ENCODE data around the gene PTDSS2. TPM values are rescaled to one million over a fixed set of nuclear protein-coding genes. Genes with fewer than 3 reads are reported as not detected.

PTDSS2 gene
- total RNA-seq, 1 donor from 2014 or later, result 81.1 TPM

DNA sequence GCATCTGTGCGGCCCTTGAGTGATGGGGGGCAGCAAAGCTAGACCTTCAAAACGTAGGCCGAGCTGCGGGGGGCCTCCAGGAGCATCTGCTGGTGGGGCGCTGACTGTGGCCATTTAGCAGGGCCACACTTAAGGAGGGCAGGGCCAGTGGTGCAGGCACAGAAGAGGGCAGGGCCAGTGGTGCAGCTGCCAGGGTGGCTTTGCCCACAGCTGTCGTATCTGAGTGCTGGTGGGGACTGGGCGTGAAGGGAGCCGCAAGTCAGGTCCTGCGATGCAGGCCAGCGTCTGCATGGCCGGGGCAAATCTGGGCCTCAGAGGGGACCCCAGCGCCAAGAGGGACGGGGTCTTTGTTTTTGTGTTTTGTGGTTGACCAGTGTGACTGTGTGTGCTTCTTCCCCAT is 29.2 kb downstream of the PTDSS2 start:
- no peaks in the 10 kb centered on the region for H3K27me3 ChIP-seq (ENCODE audit: control insufficient read depth, insufficient read depth, low read length)
- H3K36me3 ChIP-seq (ENCODE audit: control insufficient read depth, insufficient read depth, low read length), result no peaks in the 10 kb centered on the region
- no peak overlapping the region for H3K4me3 ChIP-seq (ENCODE audit: low read depth, low read length)
- TF ChIP-seq, protein P1, sequence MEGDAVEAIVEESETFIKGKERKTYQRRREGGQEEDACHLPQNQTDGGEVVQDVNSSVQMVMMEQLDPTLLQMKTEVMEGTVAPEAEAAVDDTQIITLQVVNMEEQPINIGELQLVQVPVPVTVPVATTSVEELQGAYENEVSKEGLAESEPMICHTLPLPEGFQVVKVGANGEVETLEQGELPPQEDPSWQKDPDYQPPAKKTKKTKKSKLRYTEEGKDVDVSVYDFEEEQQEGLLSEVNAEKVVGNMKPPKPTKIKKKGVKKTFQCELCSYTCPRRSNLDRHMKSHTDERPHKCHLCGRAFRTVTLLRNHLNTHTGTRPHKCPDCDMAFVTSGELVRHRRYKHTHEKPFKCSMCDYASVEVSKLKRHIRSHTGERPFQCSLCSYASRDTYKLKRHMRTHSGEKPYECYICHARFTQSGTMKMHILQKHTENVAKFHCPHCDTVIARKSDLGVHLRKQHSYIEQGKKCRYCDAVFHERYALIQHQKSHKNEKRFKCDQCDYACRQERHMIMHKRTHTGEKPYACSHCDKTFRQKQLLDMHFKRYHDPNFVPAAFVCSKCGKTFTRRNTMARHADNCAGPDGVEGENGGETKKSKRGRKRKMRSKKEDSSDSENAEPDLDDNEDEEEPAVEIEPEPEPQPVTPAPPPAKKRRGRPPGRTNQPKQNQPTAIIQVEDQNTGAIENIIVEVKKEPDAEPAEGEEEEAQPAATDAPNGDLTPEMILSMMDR (IDR thresholded peaks at IDR 0.05; ENCODE audit: insufficient read depth, low read length, poor library complexity, severe bottlenecking), result no peak
- no peak for DNase-seq (ENCODE audit: low read depth)

- no peak for DNase-seq (ENCODE audit: low read depth)
- Histone ChIP-seq H3K4me3 (ENCODE audit: low read depth, low read length) (no peak overlapping the region), H3K36me3 (ENCODE audit: control insufficient read depth, insufficient read depth, low read length) (no peaks in the 10 kb centered on the region), H3K27me3 (ENCODE audit: control insufficient read depth, insufficient read depth, low read length) (no peaks in the 10 kb centered on the region)
- TF ChIP-seq, protein P1 (IDR thresholded peaks at IDR 0.05; ENCODE audit: insufficient read depth, low read length, poor library complexity, severe bottlenecking), result no peak
Measured at GRCh38 chr11:484616-485015, 34.5 kb downstream of the PTDSS2 start.

GRCh38 chr11:486189-486588 is 36.1 kb downstream of the PTDSS2 start:
- no peak for DNase-seq (ENCODE audit: low read depth)
- Histone ChIP-seq H3K4me3 (ENCODE audit: low read depth, low read length) (no peak overlapping the region), H3K27me3 (ENCODE audit: control insufficient read depth, insufficient read depth, low read length) (no peaks in the 10 kb centered on the region), H3K36me3 (ENCODE audit: control insufficient read depth, insufficient read depth, low read length) (no peaks in the 10 kb centered on the region)
- TF ChIP-seq, protein P1 (IDR thresholded peaks at IDR 0.05; ENCODE audit: insufficient read depth, low read length, poor library complexity, severe bottlenecking), result no peak

DNA sequence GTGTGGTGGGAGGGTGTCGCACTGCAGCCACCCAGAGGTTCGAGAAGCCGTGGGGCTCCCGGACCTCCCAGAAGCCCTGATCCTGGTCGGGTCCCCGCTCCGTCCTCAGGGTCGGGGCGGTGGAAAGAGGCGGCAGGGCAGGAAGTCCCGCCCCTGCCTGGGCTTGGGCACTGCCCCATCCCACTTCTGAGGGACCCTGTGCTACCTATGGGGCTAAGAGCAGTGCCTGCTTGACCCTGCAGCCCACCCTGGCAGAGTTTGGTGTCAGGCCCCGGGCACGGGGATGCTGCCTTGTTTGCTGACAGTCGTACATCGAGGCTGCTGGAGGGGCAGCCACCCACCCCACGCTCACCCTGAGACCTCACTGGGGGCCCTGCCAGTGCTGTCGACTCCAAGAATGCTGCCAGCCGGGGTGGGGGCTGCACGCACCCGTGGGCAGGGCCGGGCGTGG is 37.5 kb downstream of the PTDSS2 start:
- TF ChIP-seq, protein P1 (IDR thresholded peaks at IDR 0.05; ENCODE audit: insufficient read depth, low read length, poor library complexity, severe bottlenecking), result no peak
- Histone ChIP-seq H3K27me3 (ENCODE audit: control insufficient read depth, insufficient read depth, low read length) (no peaks in the 10 kb centered on the region), H3K4me3 (ENCODE audit: low read depth, low read length) (no peak overlapping the region), H3K36me3 (ENCODE audit: control insufficient read depth, insufficient read depth, low read length) (no peaks in the 10 kb centered on the region)
- DNase-seq (ENCODE audit: low read depth), result no peak

DNA sequence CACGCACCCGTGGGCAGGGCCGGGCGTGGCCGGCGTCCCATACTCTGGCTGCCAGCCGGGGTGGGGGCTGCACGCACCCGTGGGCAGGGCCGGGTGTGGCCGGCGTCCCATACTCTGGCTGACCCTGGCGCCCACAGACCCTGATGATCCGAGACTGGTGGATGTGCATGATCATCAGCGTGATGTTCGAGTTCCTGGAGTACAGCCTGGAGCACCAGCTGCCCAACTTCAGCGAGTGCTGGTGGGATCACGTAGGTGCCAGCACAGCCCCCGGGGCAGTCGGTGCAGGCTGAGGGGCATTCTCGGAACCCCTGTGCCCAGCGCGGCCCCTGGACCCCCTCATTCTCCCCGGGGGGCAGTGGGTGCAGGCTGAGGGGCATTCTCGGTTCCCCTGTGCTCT is 38.0 kb downstream of the PTDSS2 start:
- no peak for DNase-seq (ENCODE audit: low read depth)
- TF ChIP-seq, protein P1 (IDR thresholded peaks at IDR 0.05; ENCODE audit: insufficient read depth, low read length, poor library complexity, severe bottlenecking), result no peak
- Histone ChIP-seq H3K4me3 (ENCODE audit: low read depth, low read length) (no peak overlapping the region), H3K36me3 (ENCODE audit: control insufficient read depth, insufficient read depth, low read length) (no peaks in the 10 kb centered on the region), H3K27me3 (ENCODE audit: control insufficient read depth, insufficient read depth, low read length) (no peaks in the 10 kb centered on the region)

DNA sequence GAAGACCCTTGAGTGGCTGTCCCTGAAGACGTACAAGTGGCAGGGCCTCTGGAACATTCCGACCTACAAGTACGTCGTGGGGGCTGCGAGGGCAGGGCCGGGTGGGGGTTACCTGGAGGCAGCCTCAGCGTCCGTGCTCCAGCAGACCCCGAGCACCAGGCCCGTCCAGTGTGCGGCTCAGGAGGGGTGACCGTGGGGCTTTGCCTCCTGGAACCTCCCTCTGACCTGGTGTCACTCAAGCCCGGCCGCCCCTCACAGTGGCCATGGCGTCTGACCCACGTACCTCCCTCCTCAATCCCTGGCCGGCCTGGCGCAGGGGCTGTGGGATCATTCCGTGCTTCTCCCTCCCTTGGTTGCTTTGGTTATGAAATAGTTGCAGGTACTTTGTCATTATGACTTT is 38.5 kb downstream of the PTDSS2 start:
- DNase-seq (ENCODE audit: low read depth), result no peak
- no peaks in the 10 kb centered on the region for H3K36me3 ChIP-seq (ENCODE audit: control insufficient read depth, insufficient read depth, low read length)

More for the DNA sequence above, 38.5 kb downstream of the PTDSS2 start:
- H3K4me3 ChIP-seq (ENCODE audit: low read depth, low read length), result no peak overlapping the region
- H3K27me3 ChIP-seq (ENCODE audit: control insufficient read depth, insufficient read depth, low read length), result no peaks in the 10 kb centered on the region
- TF ChIP-seq, protein P1 (IDR thresholded peaks at IDR 0.05; ENCODE audit: insufficient read depth, low read length, poor library complexity, severe bottlenecking), result no peak
